A172 (cell line): ENCODE results near the gene CTNNA3. TPM values are rescaled to one million over a fixed set of nuclear protein-coding genes. Genes with fewer than 3 reads are reported as not detected.

Experiments
- DNase-seq: peaks from one replicate; pipeline ENCODE4 v3.0.0-alpha.2; 2015; ENCODE audit warnings: low spot score
- total RNA-seq: library from RNA; depleted of rRNA; stranded (reverse); fragments of >200 nt; shearing (Covaris generic); gene quantifications from 2 replicates; pipeline ENCODE4 v1.2.3, GENCODE V29; 2014

CTNNA3 gene
- total RNA-seq, 1 experiment from 2014 or later, result not detected

GRCh38 chr10:66760941-66761340, 935.1 kb downstream of the CTNNA3 start:
- DNase-seq, result no peak

GRCh38 chr10:66755474-66755873, 940.5 kb downstream of the CTNNA3 start:
- no peak for DNase-seq

GRCh38 chr10:66752714-66753113, 943.3 kb downstream of the CTNNA3 start:
- DNase-seq, result peak; percentile 27

GRCh38 chr10:66748217-66748616, 947.8 kb downstream of the CTNNA3 start:
- DNase-seq, result no peak

GRCh38 chr10:66747451-66747850, 948.5 kb downstream of the CTNNA3 start:
- DNase-seq, result peak; percentile 93

- DNase-seq, result no peak
Observed at GRCh38 chr10:66746711-66747110, 949.3 kb downstream of the CTNNA3 start.

GRCh38 chr10:66746246-66746645, 949.7 kb downstream of the CTNNA3 start:
- DNase-seq, result peak; percentile 1

GRCh38 chr10:66744915-66745314, 951.1 kb downstream of the CTNNA3 start:
- DNase-seq, result no peak

GRCh38 chr10:66737241-66737640, 958.8 kb downstream of the CTNNA3 start:
- DNase-seq, result no peak

- no peak for DNase-seq
Observed at GRCh38 chr10:66723608-66724400, 972.2 kb downstream of the CTNNA3 start.

- no peak for DNase-seq
Observed at GRCh38 chr10:66719483-66719882, 976.5 kb downstream of the CTNNA3 start.

- no peak for DNase-seq
Observed at GRCh38 chr10:66717231-66717981, 978.6 kb downstream of the CTNNA3 start.

- no peak for DNase-seq
Observed at GRCh38 chr10:66714741-66715140, 981.3 kb downstream of the CTNNA3 start.

- DNase-seq, result no peak
Observed at GRCh38 chr10:66713387-66713786, 982.6 kb downstream of the CTNNA3 start.

- DNase-seq, result no peak
Observed at GRCh38 chr10:66698069-66698468, 997.9 kb downstream of the CTNNA3 start.

GRCh38 chr10:66695046-66695445, 1000.9 kb downstream of the CTNNA3 start:
- DNase-seq, result no peak

- no peak for DNase-seq
Observed at GRCh38 chr10:66684581-66684980, 1011.4 kb downstream of the CTNNA3 start.

- DNase-seq, result no peak
Observed at GRCh38 chr10:66680886-66681285, 1015.1 kb downstream of the CTNNA3 start.

GRCh38 chr10:66678521-66678920, 1017.5 kb downstream of the CTNNA3 start:
- DNase-seq, result no peak

GRCh38 chr10:66673071-66673470, 1022.9 kb downstream of the CTNNA3 start:
- no peak for DNase-seq

- DNase-seq, result no peak
Observed at GRCh38 chr10:66671562-66671961, 1024.4 kb downstream of the CTNNA3 start.

- no peak for DNase-seq
Observed at GRCh38 chr10:66671064-66671463, 1024.9 kb downstream of the CTNNA3 start.

GRCh38 chr10:66656499-66656898, 1039.5 kb downstream of the CTNNA3 start:
- no peak for DNase-seq
